Glutamatergic neuron (in vitro differentiated cells): Measurements from ENCODE around the gene FAM114A1. TPM values are rescaled to one million over a fixed set of nuclear protein-coding genes. Genes with fewer than 3 reads are reported as not detected.
A peak's percentile ranks its signal among the peaks of the same experiment; 100 is the strongest.

Source experiments
- DNase-seq: peaks from one replicate; pipeline ENCODE4 v3.0.0; 2022
- H3K27ac Mint-ChIP-seq: one replicate; pipeline ENCODE4 v1.8.0; 2020; ENCODE audit warnings: mild to moderate bottlenecking, mixed read lengths, inconsistent platforms; ENCODE audit not compliant: unreplicated experiment
- H3K27me3 Mint-ChIP-seq: one replicate; pipeline ENCODE4 v1.8.0; 2020; ENCODE audit warnings: mild to moderate bottlenecking, moderate library complexity, mixed read lengths, inconsistent platforms; ENCODE audit not compliant: unreplicated experiment
- H3K36me3 Mint-ChIP-seq: one replicate; pipeline ENCODE4 v1.8.0; 2020; ENCODE audit warnings: mild to moderate bottlenecking, mixed read lengths, inconsistent platforms; ENCODE audit not compliant: unreplicated experiment
- H3K4me1 Mint-ChIP-seq: one replicate; pipeline ENCODE4 v1.8.0; 2020; ENCODE audit warnings: mild to moderate bottlenecking, low read depth, mixed read lengths, inconsistent platforms; ENCODE audit not compliant: unreplicated experiment
- H3K4me3 Mint-ChIP-seq: one replicate; pipeline ENCODE4 v1.8.0; 2020; ENCODE audit warnings: mild to moderate bottlenecking, mixed read lengths, inconsistent platforms; ENCODE audit not compliant: unreplicated experiment
- H3K9me3 Mint-ChIP-seq: one replicate; pipeline ENCODE4 v1.8.0; 2020; ENCODE audit warnings: mild to moderate bottlenecking, moderate library complexity, mixed read lengths, inconsistent platforms; ENCODE audit not compliant: unreplicated experiment
- CTCF ChIP-seq: fragments of 200-600 bp; sonication (generic); IDR thresholded peaks from one replicate; pipeline ENCODE4 v1.5.0; 2021; ENCODE audit not compliant: partially characterized antibody, unreplicated experiment
- total RNA-seq: library from RNA; stranded (reverse); fragmentation: NEBNext Ultra II Directional; extraction: Animal tissue kit (Norgen Biotek cat#: 25700); gene quantifications from one replicate; pipeline ENCODE4 v1.2.1, GENCODE V29; 2021; ENCODE audit not compliant: unreplicated experiment

The FAM114A1 gene
- total RNA-seq, 1 donor from 2014 or later: 1.0 TPM

- DNase-seq: no peak
- Mint-ChIP-seq H3K9me3 (peaks cover 2% of the 10 kb centered on the region), H3K4me3 (no peak overlapping the region), H3K27ac (no peak overlapping the region), H3K4me1 (no peaks in the 10 kb centered on the region), H3K36me3 (no peaks in the 10 kb centered on the region), H3K27me3 (no peaks in the 10 kb centered on the region)
- TF ChIP-seq CTCF: no peak
These were observed 21.6 kb upstream of the FAM114A1 start for GRCh38 chr4:38846015-38846414.

- Mint-ChIP-seq H3K4me3 (no peak overlapping the region), H3K4me1 (no peaks in the 10 kb centered on the region), H3K27ac (no peak overlapping the region), H3K27me3 (no peaks in the 10 kb centered on the region), H3K36me3 (no peaks in the 10 kb centered on the region), H3K9me3 (peaks cover 2% of the 10 kb centered on the region)
- no peak for TF ChIP-seq CTCF
- no peak for DNase-seq
These were observed 12.1 kb upstream of the FAM114A1 start for GRCh38 chr4:38855466-38855865.

GRCh38 chr4:38856046-38856445 lies 11.6 kb upstream of the FAM114A1 start:
- Mint-ChIP-seq H3K9me3 (peaks cover 2% of the 10 kb centered on the region), H3K4me3 (no peak overlapping the region)

GRCh38 chr4:38856524-38857337 lies 10.9 kb upstream of the FAM114A1 start, which contains the start of gene TLR6:
Gene TLR6, minus strand, starts transcription at chr4:38856817. Its CDS starts 27,344 bp downstream, at chr4:38829473.
- Mint-ChIP-seq H3K27me3 (peaks cover 4% of the 10 kb centered on the region), H3K4me1 (no peaks in the 10 kb centered on the region), H3K27ac (no peak within 1 kb of the TSS), H3K4me3 (no peak within 1 kb of the TSS), H3K9me3 (peaks cover 2% of the 10 kb centered on the region), H3K36me3 (no peaks in the 10 kb centered on the region)
- no peak for DNase-seq
- peak; percentile 71 for TF ChIP-seq CTCF

More at GRCh38 chr4:38856046-38856445, 11.6 kb upstream of the FAM114A1 start:
- peaks cover 2% of the 10 kb centered on the region for H3K27me3 Mint-ChIP-seq
- H3K4me1 Mint-ChIP-seq: no peaks in the 10 kb centered on the region
- TF ChIP-seq CTCF: no peak
- no peak for DNase-seq
- no peaks in the 10 kb centered on the region for H3K36me3 Mint-ChIP-seq
- H3K27ac Mint-ChIP-seq: no peak overlapping the region
